Measurements from ENCODE around the gene RB1.

The RB1 gene

DNA sequence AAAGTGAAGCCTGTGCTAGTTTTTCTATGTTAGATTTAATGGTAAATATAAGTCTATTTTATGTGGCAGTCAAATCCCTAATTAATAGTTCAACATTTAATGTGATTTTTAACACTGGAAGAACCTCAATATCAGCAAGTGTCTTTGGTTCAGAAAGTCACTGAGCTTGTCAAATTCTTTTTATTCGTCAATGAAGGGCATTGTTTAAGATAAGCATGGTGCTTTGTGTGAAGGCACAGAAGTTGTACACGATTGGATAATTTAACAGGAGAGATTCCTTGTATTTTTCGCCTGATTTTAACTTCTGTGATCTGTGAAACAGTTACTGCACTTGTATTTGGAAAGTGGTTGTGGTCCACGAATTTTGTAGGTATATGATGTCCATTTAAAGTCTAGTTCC lies 30.2 kb upstream of the RB1 start:
- TF ChIP-seq, protein P1, sequence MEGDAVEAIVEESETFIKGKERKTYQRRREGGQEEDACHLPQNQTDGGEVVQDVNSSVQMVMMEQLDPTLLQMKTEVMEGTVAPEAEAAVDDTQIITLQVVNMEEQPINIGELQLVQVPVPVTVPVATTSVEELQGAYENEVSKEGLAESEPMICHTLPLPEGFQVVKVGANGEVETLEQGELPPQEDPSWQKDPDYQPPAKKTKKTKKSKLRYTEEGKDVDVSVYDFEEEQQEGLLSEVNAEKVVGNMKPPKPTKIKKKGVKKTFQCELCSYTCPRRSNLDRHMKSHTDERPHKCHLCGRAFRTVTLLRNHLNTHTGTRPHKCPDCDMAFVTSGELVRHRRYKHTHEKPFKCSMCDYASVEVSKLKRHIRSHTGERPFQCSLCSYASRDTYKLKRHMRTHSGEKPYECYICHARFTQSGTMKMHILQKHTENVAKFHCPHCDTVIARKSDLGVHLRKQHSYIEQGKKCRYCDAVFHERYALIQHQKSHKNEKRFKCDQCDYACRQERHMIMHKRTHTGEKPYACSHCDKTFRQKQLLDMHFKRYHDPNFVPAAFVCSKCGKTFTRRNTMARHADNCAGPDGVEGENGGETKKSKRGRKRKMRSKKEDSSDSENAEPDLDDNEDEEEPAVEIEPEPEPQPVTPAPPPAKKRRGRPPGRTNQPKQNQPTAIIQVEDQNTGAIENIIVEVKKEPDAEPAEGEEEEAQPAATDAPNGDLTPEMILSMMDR (conservative IDR thresholded peaks at IDR 0.05; ENCODE audit: low read depth, low read length), result no peak
- no peak for DNase-seq (ENCODE audit: low read depth)
- no peak overlapping the region for H3K4me3 ChIP-seq (ENCODE audit: low read depth, low read length)

DNA sequence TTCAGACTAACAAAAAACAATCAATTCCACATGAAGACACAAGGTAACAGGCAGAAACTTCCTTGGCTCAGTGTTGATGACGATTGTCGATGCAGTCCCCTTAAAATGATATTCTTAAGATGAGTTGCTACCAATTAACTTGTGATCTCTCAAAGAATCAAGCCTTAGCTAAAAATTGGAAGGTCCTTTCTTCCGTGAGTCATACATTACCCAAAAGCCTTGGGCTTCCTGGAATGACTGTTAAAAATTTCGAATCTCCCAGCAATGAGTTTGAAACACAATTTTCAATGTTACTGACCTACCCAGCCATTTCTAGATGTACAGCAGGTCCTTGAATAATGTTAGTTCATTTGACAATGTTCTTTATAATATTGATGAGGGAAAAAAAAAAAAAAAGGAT lies 28.0 kb upstream of the RB1 start:
- no peak overlapping the region for H3K4me3 ChIP-seq (ENCODE audit: low read depth, low read length)
- no peak for DNase-seq (ENCODE audit: low read depth)
- TF ChIP-seq, protein P1 (conservative IDR thresholded peaks at IDR 0.05; ENCODE audit: low read depth, low read length), result no peak

DNA sequence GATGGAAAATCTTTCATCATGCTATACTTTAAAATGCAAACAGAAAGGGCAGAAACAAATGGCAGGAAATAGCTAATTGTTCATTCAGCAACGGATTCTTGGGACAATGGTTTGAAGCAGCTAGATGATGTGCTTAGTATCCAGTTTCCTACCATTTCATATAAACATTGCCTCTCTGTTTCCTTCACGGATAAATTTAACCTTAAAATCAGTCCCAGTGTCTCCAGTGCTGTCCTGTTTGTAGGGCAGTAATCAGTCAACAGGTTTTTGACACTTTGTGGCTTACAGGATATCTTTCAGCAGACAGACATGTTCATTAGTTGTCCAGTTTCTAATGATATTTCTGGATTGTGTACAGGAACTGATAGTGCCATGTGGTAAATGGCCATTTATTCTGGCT lies 24.7 kb upstream of the RB1 start:
- no peak for DNase-seq (ENCODE audit: low read depth)
- TF ChIP-seq, protein P1 (conservative IDR thresholded peaks at IDR 0.05; ENCODE audit: low read depth, low read length), result no peak
- H3K4me3 ChIP-seq (ENCODE audit: low read depth, low read length), result no peak overlapping the region

DNA sequence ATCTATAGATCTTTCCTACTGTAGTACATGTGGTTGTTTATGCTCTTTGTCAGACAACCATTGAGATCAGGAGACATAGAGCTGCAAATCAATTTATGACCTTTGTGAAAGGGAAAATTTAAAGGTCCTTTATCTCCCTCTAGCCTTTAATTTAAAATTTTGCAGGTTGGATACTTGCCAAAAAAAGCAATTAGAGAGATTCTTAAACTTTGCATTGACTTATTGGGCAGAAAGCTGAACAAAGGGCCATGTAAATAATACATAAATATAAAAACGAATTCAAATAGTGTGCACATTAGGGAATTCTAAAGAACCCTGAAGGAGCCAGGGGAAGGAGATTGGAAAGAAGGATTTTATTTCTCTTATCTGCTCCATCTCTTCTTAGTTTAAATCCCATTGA lies 22.0 kb upstream of the RB1 start:
- TF ChIP-seq, protein P1 (conservative IDR thresholded peaks at IDR 0.05; ENCODE audit: low read depth, low read length), result no peak
- H3K4me3 ChIP-seq (ENCODE audit: low read depth, low read length), result no peak overlapping the region

DNA sequence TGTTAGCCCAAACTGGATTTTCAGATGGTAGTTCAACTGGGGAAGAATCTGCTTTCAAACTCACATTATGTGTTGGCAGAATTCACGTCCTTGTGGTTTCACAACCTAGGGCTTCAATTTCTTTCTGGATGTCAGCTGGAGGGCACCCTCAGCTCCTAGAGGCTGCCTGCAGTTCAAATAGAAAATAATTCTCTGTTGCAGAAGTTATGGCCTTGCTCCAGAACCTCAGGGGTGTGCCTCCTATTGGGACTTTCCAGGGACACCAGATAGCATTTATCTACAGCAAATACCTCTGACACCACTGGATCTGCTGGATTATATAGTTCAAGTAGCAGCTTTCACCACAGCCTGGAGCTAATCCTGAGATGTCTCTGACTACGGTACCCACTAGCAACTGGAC lies 11.8 kb upstream of the RB1 start:
- DNase-seq (ENCODE audit: low read depth), result peak; percentile 16
- no peak overlapping the region for H3K4me3 ChIP-seq (ENCODE audit: low read depth, low read length)
- TF ChIP-seq, protein P1 (conservative IDR thresholded peaks at IDR 0.05; ENCODE audit: low read depth, low read length), result no peak

More for the DNA sequence above, 22.0 kb upstream of the RB1 start:
- DNase-seq (ENCODE audit: low read depth), result no peak

DNA sequence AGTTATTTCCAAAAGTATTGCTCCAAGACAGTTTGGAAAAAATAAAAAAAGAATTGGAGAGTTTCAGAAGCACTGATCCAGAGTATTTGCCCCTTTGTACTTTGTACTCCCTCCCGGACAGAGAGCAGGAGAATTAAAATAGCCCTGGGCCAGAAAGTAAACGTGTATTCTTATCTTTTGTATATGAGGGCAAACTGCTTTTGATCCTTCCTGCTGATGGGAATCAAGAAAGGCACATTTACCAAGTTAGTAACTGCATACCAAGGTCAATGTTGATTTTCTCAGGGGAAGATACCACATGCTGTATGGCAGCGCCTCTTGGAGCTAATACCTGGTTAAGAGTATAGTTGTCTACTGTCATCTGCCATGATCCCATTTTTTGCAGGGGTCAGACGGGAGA lies 10.9 kb upstream of the RB1 start:
- TF ChIP-seq, protein P1 (conservative IDR thresholded peaks at IDR 0.05; ENCODE audit: low read depth, low read length), result no peak
- DNase-seq (ENCODE audit: low read depth), result no peak
- H3K4me3 ChIP-seq (ENCODE audit: low read depth, low read length), result no peak overlapping the region

DNA sequence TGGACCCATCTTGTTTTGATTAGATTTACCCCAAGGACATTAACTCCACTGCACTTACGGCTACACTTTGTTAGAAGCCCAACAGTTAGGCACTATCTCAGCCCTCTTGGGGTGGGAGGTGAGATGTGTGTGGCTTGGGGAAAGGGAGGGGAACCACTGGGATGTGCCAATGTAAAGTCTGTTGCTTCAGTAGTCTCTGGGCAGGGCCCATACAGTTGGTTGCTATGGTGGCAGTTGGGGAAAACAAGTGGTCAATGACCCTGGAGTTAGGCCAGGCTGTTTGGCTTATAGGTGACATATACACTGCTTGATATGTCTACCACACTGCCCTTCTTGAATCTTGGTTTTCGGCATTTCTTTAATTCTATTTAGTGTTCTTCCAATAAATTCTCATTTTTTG lies 8.9 kb upstream of the RB1 start:
- TF ChIP-seq, protein P1 (conservative IDR thresholded peaks at IDR 0.05; ENCODE audit: low read depth, low read length), result no peak
- H3K4me3 ChIP-seq (ENCODE audit: low read depth, low read length), result no peak overlapping the region
- DNase-seq (ENCODE audit: low read depth), result no peak

Data from choroid plexus epithelial cell (primary cell).